ENCODE data around the gene IGSF21.

GRCh38 chr1:18316764-18317163 lies 209.2 kb downstream of the IGSF21 start:
- TF ChIP-seq, protein P1, sequence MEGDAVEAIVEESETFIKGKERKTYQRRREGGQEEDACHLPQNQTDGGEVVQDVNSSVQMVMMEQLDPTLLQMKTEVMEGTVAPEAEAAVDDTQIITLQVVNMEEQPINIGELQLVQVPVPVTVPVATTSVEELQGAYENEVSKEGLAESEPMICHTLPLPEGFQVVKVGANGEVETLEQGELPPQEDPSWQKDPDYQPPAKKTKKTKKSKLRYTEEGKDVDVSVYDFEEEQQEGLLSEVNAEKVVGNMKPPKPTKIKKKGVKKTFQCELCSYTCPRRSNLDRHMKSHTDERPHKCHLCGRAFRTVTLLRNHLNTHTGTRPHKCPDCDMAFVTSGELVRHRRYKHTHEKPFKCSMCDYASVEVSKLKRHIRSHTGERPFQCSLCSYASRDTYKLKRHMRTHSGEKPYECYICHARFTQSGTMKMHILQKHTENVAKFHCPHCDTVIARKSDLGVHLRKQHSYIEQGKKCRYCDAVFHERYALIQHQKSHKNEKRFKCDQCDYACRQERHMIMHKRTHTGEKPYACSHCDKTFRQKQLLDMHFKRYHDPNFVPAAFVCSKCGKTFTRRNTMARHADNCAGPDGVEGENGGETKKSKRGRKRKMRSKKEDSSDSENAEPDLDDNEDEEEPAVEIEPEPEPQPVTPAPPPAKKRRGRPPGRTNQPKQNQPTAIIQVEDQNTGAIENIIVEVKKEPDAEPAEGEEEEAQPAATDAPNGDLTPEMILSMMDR (IDR thresholded peaks at IDR 0.05; ENCODE audit: low read depth, low read length) = no peak
- TF ChIP-seq EZH2phosphoT487 (IDR thresholded peaks at IDR 0.05; ENCODE audit: low read depth) = no peak

All from OCI-LY3 (cell line).